Activated CD4-positive, alpha-beta memory T cell treated with anti-CD3 and anti-CD28 coated beads for 36 hours (primary cell): ENCODE measurements around the gene CYSRT1. TPM values are rescaled to one million over a fixed set of nuclear protein-coding genes. Genes with fewer than 3 reads are reported as not detected.
A peak's percentile ranks its signal among the peaks of the same experiment; 100 is the strongest.

Experiments
- CTCF ChIA-PET: fragments of 350-600 bp; sonication (Branson Sonifier 250); formaldehyde crosslinking; loops from one replicate; lab custom pipeline; 2021; ENCODE audit warnings: antibody characterized with exemption, inconsistent platforms; lab: Charles Lee
- POLR2A ChIA-PET: fragments of 350-600 bp; sonication (Branson Sonifier 250); formaldehyde crosslinking; loops from one replicate; lab custom pipeline; 2021; ENCODE audit warnings: antibody characterized with exemption; lab: Charles Lee
- DNase-seq: peaks from one replicate; pipeline ENCODE4 v3.0.0-alpha.2; 2020
- H3K27ac Mint-ChIP-seq: one replicate; pipeline ENCODE4 v1.8.0; 2021; ENCODE audit warnings: mixed read lengths
- H3K27me3 Mint-ChIP-seq: one replicate; pipeline ENCODE4 v1.8.0; 2021; ENCODE audit warnings: mixed read lengths
- H3K36me3 Mint-ChIP-seq: one replicate; pipeline ENCODE4 v1.8.0; 2021; ENCODE audit warnings: mixed read lengths
- H3K4me1 Mint-ChIP-seq: one replicate; pipeline ENCODE4 v1.8.0; 2021; ENCODE audit warnings: low read depth, mixed read lengths
- H3K4me3 Mint-ChIP-seq: one replicate; pipeline ENCODE4 v1.8.0; 2021; ENCODE audit warnings: mild to moderate bottlenecking, mixed read lengths
- H3K9me3 Mint-ChIP-seq: one replicate; pipeline ENCODE4 v1.8.0; 2021; ENCODE audit warnings: mixed read lengths
- intact Hi-C: fragments of 100-400 bp; cut with micrococcal nuclease; formaldehyde crosslinking; loops from one replicate; pipeline ENCODE4 v1.15.1; 2023
- total RNA-seq, 2 experiments: library from RNA; stranded (reverse); gene quantifications; one replicate each; pipeline ENCODE4 v1.2.3, GENCODE V29; 2021

The CYSRT1 gene
- total RNA-seq, 2 experiments from 2014 or later = 0.21 to 0.70 TPM

GRCh38 chr9:137184881-137185660, 39.9 kb upstream of the CYSRT1 start:
- Mint-ChIP-seq H3K27ac (no peak overlapping the region), H3K36me3 (peaks cover 17% of the 10 kb centered on the region), H3K9me3 (no peaks in the 10 kb centered on the region), H3K4me3 (no peak overlapping the region), H3K27me3 (no peaks in the 10 kb centered on the region), H3K4me1 (peaks cover 32% of the 10 kb centered on the region)
- no peak for DNase-seq
- ChIA-PET POLR2A (no interaction called here), CTCF (no interaction called here)
- intact Hi-C loops = no loop called here

GRCh38 chr9:137185921-137186320, 39.1 kb upstream of the CYSRT1 start:
- Mint-ChIP-seq H3K4me1 (peaks cover 38% of the 10 kb centered on the region), H3K27me3 (no peaks in the 10 kb centered on the region), H3K4me3 (no peak overlapping the region), H3K36me3 (peaks cover 22% of the 10 kb centered on the region), H3K9me3 (no peaks in the 10 kb centered on the region), H3K27ac (no peak overlapping the region)
- ChIA-PET POLR2A (no interaction called here), CTCF (interaction anchor here (1.1 kb wide), 1 partner anchor 51 kb away, joined by 3 read pairs; no protein-coding TSS in a partner anchor)
- no peak for DNase-seq
- intact Hi-C loops = no loop called here

- ChIA-PET CTCF (interaction anchor here (1.1 kb wide), 1 partner anchor 50 kb away, joined by 3 read pairs; no protein-coding TSS in a partner anchor), POLR2A (no interaction called here)
- Mint-ChIP-seq H3K36me3 (peaks cover 23% of the 10 kb centered on the region), H3K27me3 (no peaks in the 10 kb centered on the region), H3K4me3 (peak overlapping the region; percentile 95), H3K27ac (no peak overlapping the region), H3K4me1 (peaks cover 40% of the 10 kb centered on the region), H3K9me3 (no peaks in the 10 kb centered on the region)
- no peak for DNase-seq
- intact Hi-C loops = no loop called here
These were observed 38.6 kb upstream of the CYSRT1 start for GRCh38 chr9:137186385-137186784.

- Mint-ChIP-seq H3K4me1 (peaks cover 40% of the 10 kb centered on the region), H3K9me3 (no peaks in the 10 kb centered on the region), H3K27ac (peak overlapping the region; percentile 81), H3K36me3 (peaks cover 20% of the 10 kb centered on the region), H3K4me3 (peak overlapping the region; percentile 95), H3K27me3 (no peaks in the 10 kb centered on the region)
- no peak for DNase-seq
- intact Hi-C loops = no loop called here
- CTCF ChIA-PET = interaction anchor here (0.7 to 3.4 kb wide), 5 partner anchors 13 to 53 kb away, joined by 3 to 14 read pairs (median 12); partner anchors contain the start of genes NDOR1, RNF208, TMEM203 and TPRN
- POLR2A ChIA-PET = interaction anchor here (0.8 to 2.9 kb wide), 5 partner anchors 18 to 60 kb away, joined by 3 to 13 read pairs (median 4); partner anchors contain the start of genes CYSRT1, NDOR1 and TMEM203
These were observed 37.6 kb upstream of the CYSRT1 start for GRCh38 chr9:137187386-137187785.

GRCh38 chr9:137188086-137188489, 36.9 kb upstream of the CYSRT1 start:
- Mint-ChIP-seq H3K27me3 (no peaks in the 10 kb centered on the region), H3K36me3 (peaks cover 20% of the 10 kb centered on the region), H3K4me3 (peak overlapping the region; percentile 95), H3K4me1 (peaks cover 40% of the 10 kb centered on the region), H3K27ac (peak overlapping the region; percentile 81), H3K9me3 (no peaks in the 10 kb centered on the region)
- ChIA-PET CTCF (interaction anchor here (0.7 to 3.4 kb wide), 9 partner anchors 13 to 153 kb away, joined by 3 to 14 read pairs (median 11); partner anchors contain the start of genes NDOR1, RNF208, TMEM203 and TPRN), POLR2A (interaction anchor here (0.8 to 2.9 kb wide), 11 partner anchors 13 to 61 kb away, joined by 3 to 18 read pairs (median 5); partner anchors contain the start of genes CYSRT1, NDOR1, TMEM203 and TPRN)
- no peak for DNase-seq
- intact Hi-C loops = loop anchor here (1.0 kb wide), 4 partner anchors 12 to 52 kb away; partner anchors contain the start of genes NDOR1, TMEM203 and TPRN

GRCh38 chr9:137188490-137189296, 36.3 kb upstream of the CYSRT1 start, which contains the start of the genes ANAPC2 and SSNA1:
ANAPC2 (minus strand) TSS chr9:137188560; CDS start chr9:137188532, 28 bp downstream.
SSNA1 (plus strand) TSS chr9:137188676; CDS start chr9:137188727, 51 bp downstream.
- Mint-ChIP-seq H3K4me1 (peaks cover 40% of the 10 kb centered on the region), H3K4me3 (peak within 1 kb of the TSS; percentile 97), H3K27me3 (no peaks in the 10 kb centered on the region), H3K9me3 (no peaks in the 10 kb centered on the region), H3K36me3 (peaks cover 17% of the 10 kb centered on the region), H3K27ac (peak within 1 kb of the TSS; percentile 93)
- ChIA-PET POLR2A (interaction anchor here (0.5 to 2.9 kb wide), 16 partner anchors 9 to 382 kb away, joined by 3 to 18 read pairs (median 4); partner anchors contain the start of genes NDOR1, TMEM203, TPRN and TUBB4B), CTCF (interaction anchor here (0.8 to 3.4 kb wide), 20 partner anchors 10 to 154 kb away, joined by 3 to 14 read pairs (median 4); partner anchors contain the start of genes CYSRT1, DPP7, NDOR1 and NELFB)
- intact Hi-C loops = loop anchor here (1.0 kb wide), 5 partner anchors 12 to 59 kb away; partner anchors contain the start of genes NDOR1, TMEM203 and TPRN
- DNase-seq = peak; percentile 95

GRCh38 chr9:137189297-137190295, 35.4 kb upstream of the CYSRT1 start:
- CTCF ChIA-PET = interaction anchor here (0.8 to 3.4 kb wide), 21 partner anchors 9 to 155 kb away, joined by 3 to 14 read pairs (median 4); partner anchors contain the start of genes CYSRT1, DPP7, NDOR1 and NELFB
- intact Hi-C loops = loop anchor here (1.0 kb wide), 1 partner anchor 60 kb away; no protein-coding TSS in a partner anchor
- Mint-ChIP-seq H3K9me3 (no peaks in the 10 kb centered on the region), H3K36me3 (peaks cover 11% of the 10 kb centered on the region), H3K4me3 (peak overlapping the region; percentile 97), H3K27me3 (no peaks in the 10 kb centered on the region), H3K27ac (peak overlapping the region; percentile 93), H3K4me1 (peaks cover 38% of the 10 kb centered on the region)
- DNase-seq = no peak
- POLR2A ChIA-PET = interaction anchor here (0.5 to 2.9 kb wide), 16 partner anchors 8 to 383 kb away, joined by 3 to 18 read pairs (median 4); partner anchors contain the start of genes NDOR1, TMEM203, TPRN and TUBB4B

GRCh38 chr9:137190315-137190856, 34.6 kb upstream of the CYSRT1 start:
- H3K27ac Mint-ChIP-seq = no peak overlapping the region
- peak overlapping the region; percentile 48 for H3K4me3 Mint-ChIP-seq
- peaks cover 38% of the 10 kb centered on the region for H3K4me1 Mint-ChIP-seq
- no peak for DNase-seq
- H3K36me3 Mint-ChIP-seq = peaks cover 11% of the 10 kb centered on the region
- intact Hi-C loops = no loop called here
- CTCF ChIA-PET = interaction anchor here (1.4 to 3.4 kb wide), 8 partner anchors 8 to 61 kb away, joined by 3 to 14 read pairs (median 8); partner anchors contain the start of genes CYSRT1, NDOR1, RNF208 and RNF224
- POLR2A ChIA-PET = interaction anchor here (0.7 to 2.9 kb wide), 4 partner anchors 9 to 50 kb away, joined by 3 to 18 read pairs (median 12); partner anchors contain the start of genes NDOR1, TMEM203, TPRN and TUBB4B
- no peaks in the 10 kb centered on the region for H3K27me3 Mint-ChIP-seq
- H3K9me3 Mint-ChIP-seq = no peaks in the 10 kb centered on the region

GRCh38 chr9:137191245-137191644, 33.7 kb upstream of the CYSRT1 start:
- H3K9me3 Mint-ChIP-seq = no peaks in the 10 kb centered on the region
- peaks cover 33% of the 10 kb centered on the region for H3K4me1 Mint-ChIP-seq
- peak overlapping the region; percentile 42 for H3K27ac Mint-ChIP-seq
- ChIA-PET POLR2A (no interaction called here), CTCF (interaction anchor here (1.6 kb wide), 1 partner anchor 62 kb away, joined by 4 read pairs; no protein-coding TSS in a partner anchor)
- no peak overlapping the region for H3K4me3 Mint-ChIP-seq
- intact Hi-C loops = no loop called here
- H3K27me3 Mint-ChIP-seq = no peaks in the 10 kb centered on the region
- H3K36me3 Mint-ChIP-seq = peaks cover 11% of the 10 kb centered on the region
- no peak for DNase-seq
